Lower leg skin (tissue), 3 donors: Measurements from ENCODE around the gene ARHGDIB.

ENCODE experiments used
- POLR2A ChIP-seq, 2 donors: fragments of 450-650 bp; IDR thresholded peaks; one replicate each; pipeline ENCODE4 v1.6.1; 2016 to 2017; ENCODE audit warnings: antibody characterized with exemption in 2 of 2, mild to moderate bottlenecking in 1 of 2, moderate library complexity in 1 of 2
- TF ChIP-seq, protein P1 (sequence below), 3 donors: fragments of 450-650 bp; IDR thresholded peaks; one replicate each; pipeline ENCODE4 v1.5.1; 2016; ENCODE audit warnings: antibody characterized with exemption in 3 of 3, mild to moderate bottlenecking in 3 of 3, moderate library complexity in 2 of 3

DNA sequence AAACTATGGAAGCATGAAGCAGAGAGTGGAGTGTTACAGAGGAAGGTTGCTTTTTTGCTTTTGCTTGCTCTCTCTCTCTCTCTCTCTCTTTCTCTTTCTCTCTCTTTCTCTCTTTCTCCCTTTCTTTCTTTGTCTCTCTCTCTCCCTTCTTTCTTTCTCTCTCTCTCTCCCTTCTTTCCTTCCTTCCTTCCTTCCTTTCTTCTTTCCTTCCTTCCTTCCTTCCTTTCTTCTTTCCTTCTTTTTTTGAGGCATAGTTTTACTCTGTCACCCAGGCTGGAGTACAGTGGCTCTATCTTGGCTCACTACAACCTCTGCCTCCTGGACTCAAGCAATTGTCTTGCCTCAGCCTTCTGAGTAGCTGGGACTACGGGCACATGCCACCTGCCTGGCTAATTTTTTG lies 7.6 kb downstream of the ARHGDIB start:
- TF ChIP-seq, protein P1, sequence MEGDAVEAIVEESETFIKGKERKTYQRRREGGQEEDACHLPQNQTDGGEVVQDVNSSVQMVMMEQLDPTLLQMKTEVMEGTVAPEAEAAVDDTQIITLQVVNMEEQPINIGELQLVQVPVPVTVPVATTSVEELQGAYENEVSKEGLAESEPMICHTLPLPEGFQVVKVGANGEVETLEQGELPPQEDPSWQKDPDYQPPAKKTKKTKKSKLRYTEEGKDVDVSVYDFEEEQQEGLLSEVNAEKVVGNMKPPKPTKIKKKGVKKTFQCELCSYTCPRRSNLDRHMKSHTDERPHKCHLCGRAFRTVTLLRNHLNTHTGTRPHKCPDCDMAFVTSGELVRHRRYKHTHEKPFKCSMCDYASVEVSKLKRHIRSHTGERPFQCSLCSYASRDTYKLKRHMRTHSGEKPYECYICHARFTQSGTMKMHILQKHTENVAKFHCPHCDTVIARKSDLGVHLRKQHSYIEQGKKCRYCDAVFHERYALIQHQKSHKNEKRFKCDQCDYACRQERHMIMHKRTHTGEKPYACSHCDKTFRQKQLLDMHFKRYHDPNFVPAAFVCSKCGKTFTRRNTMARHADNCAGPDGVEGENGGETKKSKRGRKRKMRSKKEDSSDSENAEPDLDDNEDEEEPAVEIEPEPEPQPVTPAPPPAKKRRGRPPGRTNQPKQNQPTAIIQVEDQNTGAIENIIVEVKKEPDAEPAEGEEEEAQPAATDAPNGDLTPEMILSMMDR (IDR thresholded peaks at IDR 0.05): no peak
- TF ChIP-seq POLR2A (IDR thresholded peaks at IDR 0.05): no peak
